HPDE6-E6E7 (cell line): ENCODE measurements around the gene ZFPM1.
A peak's percentile ranks its signal among the peaks of the same experiment; 100 is the strongest.

Experiments used
- DNase-seq: peaks from one replicate; pipeline ENCODE4 v3.0.0; 2011; ENCODE audit warnings: missing footprints; ENCODE audit errors: extremely low spot score

The ZFPM1 gene

GRCh38 chr16:88526008-88526905 is 73.2 kb downstream of the ZFPM1 start:
- DNase-seq, result no peak

GRCh38 chr16:88526906-88527185 is 73.8 kb downstream of the ZFPM1 start:
- DNase-seq, result no peak

GRCh38 chr16:88527186-88527936 is 74.3 kb downstream of the ZFPM1 start:
- no peak for DNase-seq

- no peak for DNase-seq
Observed at GRCh38 chr16:88527937-88528743, 75.1 kb downstream of the ZFPM1 start.

- no peak for DNase-seq
Observed at GRCh38 chr16:88528902-88529318, 75.8 kb downstream of the ZFPM1 start.

DNA sequence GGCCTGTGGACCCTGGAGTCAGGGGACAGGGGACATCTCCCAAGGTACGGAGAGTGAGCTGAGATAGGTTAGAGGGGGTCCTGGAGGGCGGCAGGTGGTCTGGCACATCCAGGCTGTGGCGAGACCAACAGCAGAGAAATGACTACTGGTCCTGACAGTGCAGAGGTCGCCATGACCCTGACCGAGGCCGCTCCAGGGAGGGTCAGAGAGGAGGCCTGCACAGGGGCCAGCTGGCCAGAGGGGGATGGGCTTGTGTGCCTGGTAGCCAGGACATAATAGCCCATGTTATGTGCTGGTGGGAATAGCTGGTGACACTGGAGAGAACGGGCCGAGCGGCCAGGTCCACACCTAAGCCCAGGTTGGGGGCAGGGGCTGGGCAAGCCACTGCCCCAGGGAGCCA is 76.5 kb downstream of the ZFPM1 start:
- DNase-seq, result no peak

- DNase-seq, result no peak
Observed at GRCh38 chr16:88530051-88530857, 77.2 kb downstream of the ZFPM1 start.

DNA sequence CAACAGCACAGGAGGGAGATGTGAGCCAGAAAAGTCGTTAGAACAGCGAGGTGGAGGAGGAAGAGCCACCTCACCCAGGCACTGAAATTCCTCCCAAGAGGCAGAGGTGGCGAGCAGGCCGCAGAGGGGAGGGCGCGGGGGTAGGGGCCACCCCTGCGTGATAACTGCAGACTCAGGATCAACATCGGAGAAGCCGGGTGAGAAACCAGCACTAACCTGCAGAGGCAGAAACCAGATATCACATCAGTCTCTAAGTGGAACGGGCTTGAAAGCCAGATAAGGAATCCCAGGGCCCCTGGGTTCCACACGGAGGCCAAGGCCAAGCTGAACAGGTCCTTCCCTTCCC is 77.8 kb downstream of the ZFPM1 start:
- no peak for DNase-seq

DNA sequence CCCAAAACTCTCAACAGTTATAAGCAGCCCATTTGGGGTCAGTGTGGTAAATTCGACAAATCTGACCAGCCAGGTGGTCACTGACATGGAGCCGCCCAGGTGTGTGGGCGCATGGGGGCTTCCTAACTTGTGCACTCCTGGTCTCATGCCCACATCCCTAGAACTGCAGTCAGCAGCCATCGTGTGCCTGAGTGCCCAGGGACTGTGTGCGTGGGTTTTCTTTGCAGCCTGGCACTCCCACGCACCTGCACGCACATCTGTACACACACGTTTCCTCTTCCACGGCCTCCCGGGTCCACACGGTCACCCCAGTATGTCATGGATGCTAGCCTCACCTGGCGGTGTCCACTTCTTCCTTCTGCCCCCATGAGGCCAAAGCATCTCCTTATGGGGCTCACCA is 78.3 kb downstream of the ZFPM1 start:
- DNase-seq, result no peak

DNA sequence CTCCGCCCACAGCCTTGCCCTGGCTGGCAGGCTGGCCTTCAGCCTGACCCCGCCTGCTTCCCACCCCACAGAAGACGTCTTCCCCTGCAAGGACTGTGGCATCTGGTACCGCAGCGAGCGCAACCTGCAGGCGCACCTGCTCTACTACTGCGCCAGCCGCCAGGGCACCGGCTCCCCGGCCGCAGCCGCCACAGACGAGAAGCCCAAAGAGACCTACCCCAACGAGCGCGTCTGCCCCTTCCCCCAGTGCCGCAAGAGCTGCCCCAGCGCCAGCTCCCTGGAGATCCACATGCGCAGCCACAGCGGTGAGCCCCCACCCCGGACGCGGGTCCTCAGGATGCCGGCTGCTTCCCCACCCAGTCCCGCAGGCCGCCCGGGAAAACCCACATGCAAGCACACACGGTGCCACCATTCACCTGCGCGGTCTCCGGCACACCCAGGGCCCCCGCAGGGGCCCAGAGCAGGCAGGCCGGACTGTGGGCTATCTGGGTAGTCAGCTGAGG is 78.9 kb downstream of the ZFPM1 start:
- DNase-seq, result no peak

DNA sequence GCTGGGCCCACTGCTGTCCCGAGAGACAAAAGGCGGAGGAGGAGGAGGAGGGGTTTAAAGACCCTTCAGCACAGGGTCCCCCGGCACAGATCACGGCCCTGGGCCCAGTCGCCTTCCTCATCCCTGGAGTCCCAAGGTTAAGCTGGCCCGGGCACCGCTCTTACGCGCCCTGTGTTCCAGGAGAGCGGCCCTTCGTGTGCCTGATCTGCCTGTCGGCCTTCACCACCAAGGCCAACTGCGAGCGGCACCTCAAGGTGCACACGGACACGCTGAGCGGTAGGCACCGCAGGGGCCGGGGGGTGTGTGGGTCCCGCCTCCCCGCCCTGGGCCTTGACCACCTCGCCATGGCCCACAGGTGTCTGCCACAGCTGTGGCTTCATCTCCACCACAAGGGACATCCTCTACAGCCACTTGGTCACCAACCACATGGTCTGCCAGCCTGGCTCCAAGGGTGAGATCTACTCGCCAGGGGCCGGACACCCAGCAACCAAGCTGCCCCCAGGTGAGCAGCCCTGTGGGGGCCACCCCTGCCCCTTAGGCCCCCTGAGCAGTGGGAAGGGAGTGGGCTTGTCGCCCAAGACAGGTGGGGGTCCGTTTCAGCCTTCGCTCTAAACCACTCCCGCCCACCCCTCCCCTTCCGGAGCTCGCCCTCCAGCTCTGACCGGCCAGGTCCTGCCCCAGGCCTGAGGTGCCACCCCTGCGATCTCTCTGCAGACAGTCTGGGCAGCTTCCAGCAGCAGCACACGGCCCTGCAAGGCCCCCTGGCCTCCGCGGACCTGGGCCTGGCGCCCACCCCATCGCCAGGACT is 79.6 kb downstream of the ZFPM1 start:
- DNase-seq, result no peak

DNA sequence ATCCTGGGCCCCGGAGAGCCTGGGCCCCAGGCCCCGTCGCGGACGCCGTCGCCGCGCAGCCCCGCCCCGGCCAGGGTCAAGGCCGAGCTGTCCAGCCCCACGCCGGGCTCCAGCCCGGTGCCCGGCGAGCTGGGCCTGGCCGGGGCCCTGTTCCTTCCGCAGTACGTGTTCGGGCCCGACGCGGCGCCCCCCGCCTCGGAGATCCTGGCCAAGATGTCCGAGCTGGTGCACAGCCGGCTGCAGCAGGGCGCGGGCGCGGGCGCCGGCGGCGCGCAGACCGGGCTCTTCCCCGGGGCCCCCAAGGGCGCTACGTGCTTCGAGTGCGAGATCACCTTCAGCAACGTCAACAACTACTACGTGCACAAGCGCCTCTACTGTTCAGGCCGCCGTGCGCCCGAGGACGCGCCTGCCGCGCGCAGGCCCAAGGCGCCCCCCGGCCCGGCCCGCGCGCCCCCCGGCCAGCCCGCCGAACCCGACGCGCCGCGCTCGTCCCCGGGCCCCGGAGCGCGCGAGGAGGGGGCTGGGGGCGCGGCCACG is 80.4 kb downstream of the ZFPM1 start:
- no peak for DNase-seq

DNA sequence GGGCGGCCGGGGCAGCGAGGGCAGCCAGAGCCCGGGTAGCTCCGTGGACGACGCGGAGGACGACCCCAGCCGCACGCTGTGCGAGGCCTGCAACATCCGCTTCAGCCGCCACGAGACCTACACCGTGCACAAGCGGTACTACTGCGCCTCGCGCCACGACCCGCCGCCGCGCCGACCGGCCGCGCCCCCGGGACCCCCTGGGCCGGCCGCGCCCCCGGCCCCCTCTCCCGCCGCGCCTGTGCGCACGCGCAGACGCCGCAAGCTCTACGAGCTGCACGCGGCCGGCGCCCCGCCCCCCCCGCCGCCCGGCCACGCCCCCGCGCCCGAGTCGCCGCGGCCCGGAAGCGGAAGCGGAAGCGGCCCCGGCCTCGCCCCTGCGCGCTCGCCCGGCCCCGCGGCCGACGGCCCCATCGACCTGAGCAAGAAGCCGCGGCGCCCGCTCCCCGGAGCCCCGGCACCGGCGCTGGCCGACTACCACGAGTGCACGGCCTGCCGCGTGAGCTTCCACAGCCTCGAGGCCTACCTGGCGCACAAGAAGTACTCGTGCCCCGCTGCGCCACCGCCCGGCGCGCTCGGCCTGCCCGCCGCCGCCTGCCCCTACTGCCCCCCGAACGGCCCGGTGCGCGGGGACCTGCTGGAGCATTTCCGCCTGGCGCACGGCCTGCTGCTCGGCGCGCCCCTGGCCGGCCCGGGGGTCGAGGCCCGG is 81.0 kb downstream of the ZFPM1 start:
- DNase-seq, result peak; percentile 80

DNA sequence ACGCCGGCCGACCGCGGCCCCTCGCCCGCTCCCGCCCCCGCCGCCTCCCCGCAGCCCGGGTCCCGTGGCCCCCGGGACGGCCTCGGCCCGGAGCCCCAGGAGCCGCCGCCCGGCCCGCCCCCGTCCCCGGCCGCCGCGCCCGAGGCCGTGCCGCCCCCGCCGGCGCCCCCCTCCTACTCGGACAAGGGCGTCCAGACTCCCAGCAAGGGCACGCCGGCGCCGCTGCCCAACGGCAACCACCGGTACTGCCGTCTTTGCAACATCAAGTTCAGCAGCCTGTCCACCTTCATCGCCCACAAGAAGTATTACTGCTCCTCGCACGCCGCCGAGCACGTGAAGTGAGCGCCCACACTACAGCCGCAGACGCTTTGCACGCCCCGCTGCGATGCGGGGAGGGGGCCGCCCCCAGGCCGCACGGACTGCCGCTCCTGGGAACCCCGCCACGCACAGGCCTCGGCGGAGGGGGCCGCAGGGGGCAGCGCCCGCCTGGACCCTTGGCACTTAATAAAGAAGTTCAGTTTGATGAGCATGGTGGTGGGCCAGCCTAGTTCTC is 81.6 kb downstream of the ZFPM1 start:
- peak; percentile 69 for DNase-seq

GRCh38 chr16:88535191-88535856 is 82.2 kb downstream of the ZFPM1 start:
- DNase-seq, result no peak

DNA sequence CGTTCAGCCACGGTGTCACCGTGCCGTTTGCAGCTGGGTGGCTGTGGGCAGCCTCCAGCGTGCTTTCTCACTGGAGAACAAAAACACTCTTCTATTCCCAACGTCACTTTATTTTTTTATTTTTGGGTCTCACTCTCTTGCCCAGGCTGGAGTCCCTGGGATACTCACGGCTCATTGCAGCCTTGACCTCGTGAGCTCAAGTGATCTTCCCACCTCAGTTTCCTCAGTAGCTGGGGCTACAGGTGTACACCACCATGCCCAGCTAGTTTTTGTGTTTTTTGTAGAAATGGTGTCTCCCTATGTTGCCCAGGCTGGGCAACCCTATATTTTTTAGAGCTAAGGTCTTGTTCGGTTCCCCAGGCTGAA is 82.8 kb downstream of the ZFPM1 start:
- DNase-seq, result no peak

- DNase-seq, result no peak
Observed at GRCh38 chr16:88536510-88536909, 83.4 kb downstream of the ZFPM1 start.

- peak; percentile 75 for DNase-seq
Observed at GRCh38 chr16:88536971-88537751, 84.1 kb downstream of the ZFPM1 start.
